Gastrocnemius medialis (tissue), 4 donors: ENCODE results near the gene DNAJC27. TPM values are rescaled to one million over a fixed set of nuclear protein-coding genes. Genes with fewer than 3 reads are reported as not detected.
"Not testable (repeated sequence)": the region's sequence is repeated elsewhere in the genome, so short reads cannot be mapped to it uniquely, and the experiment has no call there.

ENCODE experiments used
- ATAC-seq, 2 donors: fragments of 150-250 bp; one replicate each; pipeline ENCODE4 v1.9.1; 2016
- DNase-seq, 2 donors: peaks; one replicate each; pipeline ENCODE4 v3.0.0-alpha.2; 2019
- H3K27ac ChIP-seq, 4 donors: fragments of 200-600 bp; sonication (generic); 1 replicate in 1 of 4; 2 replicates in 3 of 4; pipeline ENCODE4 v1.5.1; 2016 to 2018; ENCODE audit warnings: mild to moderate bottlenecking in 2 of 4, moderate library complexity in 1 of 4
- H3K27me3 ChIP-seq, 3 donors: fragments of 200-600 bp; sonication (generic) in 2 of 3; 1 replicate in 1 of 3; 2 replicates in 2 of 3; pipeline versions ENCODE4 v1.5.1 to v1.6.0; 2016 to 2019; ENCODE audit warnings: mild to moderate bottlenecking in 1 of 3, moderate library complexity in 1 of 3
- H3K36me3 ChIP-seq, 2 donors: fragments of 200-600 bp; sonication (generic) in 1 of 2; one replicate each; pipeline ENCODE4 v1.5.1; 2017 to 2018
- H3K4me1 ChIP-seq, 2 donors: fragments of 200-600 bp; sonication (generic) in 1 of 2; one replicate each; pipeline ENCODE4 v1.5.1; 2016 to 2017; ENCODE audit warnings: mild to moderate bottlenecking in 2 of 2
- H3K4me3 ChIP-seq, 4 donors: fragments of 200-600 bp; sonication (generic) in 3 of 4; 1 replicate in 1 of 4; 2 replicates in 3 of 4; pipeline ENCODE4 v1.5.1; 2016 to 2019; ENCODE audit warnings: mild to moderate bottlenecking in 2 of 4
- H3K9me3 ChIP-seq, 3 donors: fragments of 200-600 bp; sonication (generic) in 2 of 3; 1 replicate in 1 of 3; 2 replicates in 2 of 3; pipeline ENCODE4 v1.5.1; 2016 to 2019
- POLR2A ChIP-seq, 2 donors: fragments of 450-650 bp; IDR thresholded peaks; one replicate each; pipeline ENCODE4 v1.6.1; 2017; ENCODE audit warnings: antibody characterized with exemption in 2 of 2, mild to moderate bottlenecking in 2 of 2, moderate library complexity in 2 of 2
- in situ Hi-C, 4 donors: fragments of 200-750 bp; cut with MboI; loops; one replicate each; pipeline versions ENCODE4 v1.15.0 to v1.8.0; 2017; ENCODE audit warnings: low sequenced_read_pairs in 4 of 4
- intact Hi-C: fragments of 100-400 bp; cut with DNase I; formaldehyde crosslinking; loops from one replicate; pipeline ENCODE4 v1.15.1; 2023; ENCODE audit warnings: low total_unique reads
- total RNA-seq, 4 donors: library from RNA; depleted of rRNA; stranded (reverse); fragments of >200 nt; gene quantifications; one replicate each; pipeline versions ENCODE4 v1.1.0 to v1.2.3, GENCODE V29; 2016
- TF ChIP-seq, protein P1 (sequence below), 5 experiments: fragments of 450-650 bp in 3 of 5; fragments of 200-600 bp in 2 of 5; sonication (generic) in 2 of 5; IDR thresholded peaks in 4 of 5; conservative IDR thresholded peaks in 1 of 5; 1 replicate in 4 of 5; 2 replicates in 1 of 5; pipeline ENCODE4 v1.5.1; 2016 to 2019; ENCODE audit warnings: antibody characterized with exemption in 5 of 5, mild to moderate bottlenecking in 3 of 5, moderate library complexity in 3 of 5

The DNAJC27 gene
- total RNA-seq: 10 to 100 TPM in 1 of 4 donors, 1 to 10 TPM in 3; 3.0 to 11.0 (median 4.9) TPM

DNA sequence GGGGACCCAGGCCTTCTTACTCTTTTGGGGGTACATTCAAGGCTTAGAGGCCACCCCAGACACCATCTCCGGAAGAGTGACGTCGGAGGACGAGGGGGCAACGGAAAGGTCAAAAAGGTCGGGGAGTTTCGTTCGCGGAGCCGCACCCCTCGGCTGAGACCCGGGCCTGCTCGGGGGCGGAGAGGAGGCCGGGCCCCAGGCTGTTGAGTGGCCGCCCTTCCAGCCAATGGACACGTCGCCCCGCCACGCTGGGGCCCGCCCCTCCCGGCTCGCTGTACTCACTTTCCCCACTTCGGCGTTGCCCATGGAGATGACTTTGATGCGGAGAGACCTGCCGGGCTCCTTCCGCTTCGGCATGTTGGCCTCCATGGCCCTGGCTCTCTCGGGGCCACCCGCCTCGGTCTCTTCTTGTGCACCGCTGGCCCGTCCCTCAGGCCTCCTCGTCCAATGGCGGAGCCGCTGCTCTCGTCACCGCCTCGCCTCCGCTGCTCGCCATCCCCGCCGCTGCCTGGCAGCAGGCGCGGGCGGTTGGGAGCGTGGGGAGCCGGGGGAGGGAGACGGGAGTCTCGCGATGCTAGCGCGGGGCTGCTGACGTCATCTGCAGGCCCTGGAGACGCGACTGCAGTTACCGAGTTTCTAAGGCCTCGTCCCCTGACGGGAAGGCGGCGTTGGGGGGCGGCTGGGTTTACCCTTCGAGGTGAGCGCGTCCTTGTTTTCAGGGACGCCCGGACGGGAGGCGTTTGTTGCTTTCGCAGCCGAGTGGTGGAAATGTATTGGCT lies at the start of gene DNAJC27:
Gene DNAJC27 (minus strand): TSS at position 420 of the 779 bp plus-strand sequence. CDS start 51 bp downstream, at position 369.
- peak within 1 kb of the TSS; percentile 96 to 100 (median 98) for H3K27ac ChIP-seq
- peak; percentile 97 for DNase-seq
- peaks cover 9 to 22% of the 10 kb centered on the region in 2 donors for H3K4me1 ChIP-seq
- H3K4me3 ChIP-seq: peak within 1 kb of the TSS; percentile 73 to 95 (median 88)
- ATAC-seq: peak; percentile 86 to 89
- H3K9me3 ChIP-seq: no peaks in the 10 kb centered on the region
- no peaks in the 10 kb centered on the region for H3K27me3 ChIP-seq
- peak; percentile 88 to 96 for TF ChIP-seq POLR2A (IDR thresholded peaks at IDR 0.05)
- TF ChIP-seq, protein P1, sequence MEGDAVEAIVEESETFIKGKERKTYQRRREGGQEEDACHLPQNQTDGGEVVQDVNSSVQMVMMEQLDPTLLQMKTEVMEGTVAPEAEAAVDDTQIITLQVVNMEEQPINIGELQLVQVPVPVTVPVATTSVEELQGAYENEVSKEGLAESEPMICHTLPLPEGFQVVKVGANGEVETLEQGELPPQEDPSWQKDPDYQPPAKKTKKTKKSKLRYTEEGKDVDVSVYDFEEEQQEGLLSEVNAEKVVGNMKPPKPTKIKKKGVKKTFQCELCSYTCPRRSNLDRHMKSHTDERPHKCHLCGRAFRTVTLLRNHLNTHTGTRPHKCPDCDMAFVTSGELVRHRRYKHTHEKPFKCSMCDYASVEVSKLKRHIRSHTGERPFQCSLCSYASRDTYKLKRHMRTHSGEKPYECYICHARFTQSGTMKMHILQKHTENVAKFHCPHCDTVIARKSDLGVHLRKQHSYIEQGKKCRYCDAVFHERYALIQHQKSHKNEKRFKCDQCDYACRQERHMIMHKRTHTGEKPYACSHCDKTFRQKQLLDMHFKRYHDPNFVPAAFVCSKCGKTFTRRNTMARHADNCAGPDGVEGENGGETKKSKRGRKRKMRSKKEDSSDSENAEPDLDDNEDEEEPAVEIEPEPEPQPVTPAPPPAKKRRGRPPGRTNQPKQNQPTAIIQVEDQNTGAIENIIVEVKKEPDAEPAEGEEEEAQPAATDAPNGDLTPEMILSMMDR (IDR thresholded peaks at IDR 0.05 in 4 of 5, conservative IDR thresholded peaks at IDR 0.05 in 1 of 5): no peak
- intact Hi-C loops: loop anchor here (1.0 to 10.0 kb wide), 4 partner anchors 56 to 373 kb away; partner anchors contain the start of gene DNMT3A
- peaks cover 0 to 9% of the 10 kb centered on the region in 2 donors for H3K36me3 ChIP-seq
- in situ Hi-C loops: loop anchor here in 1 of 4 donors (10.0 kb wide), 1 partner anchor 73 kb away; the partner anchor contains the start of gene EFR3B

GRCh38 chr2:25018681-25019080 lies 46.9 kb upstream of the DNAJC27 start:
- ATAC-seq (no peak), DNase-seq (no peak)
- in situ Hi-C loops (no loop called here), intact Hi-C loops (no loop called here)
- Histone ChIP-seq H3K4me1 (peaks cover 7 to 9% of the 10 kb centered on the region in 2 donors), H3K4me3 (no peak overlapping the region), H3K27ac (no peak overlapping the region), H3K9me3 (no peaks in the 10 kb centered on the region), H3K27me3 (no peaks in the 10 kb centered on the region), H3K36me3 (no peaks in the 10 kb centered on the region)
- TF ChIP-seq, protein P1 (IDR thresholded peaks at IDR 0.05 in 4 of 5, conservative IDR thresholded peaks at IDR 0.05 in 1 of 5): no peak
- no peak for TF ChIP-seq POLR2A (IDR thresholded peaks at IDR 0.05)

DNA sequence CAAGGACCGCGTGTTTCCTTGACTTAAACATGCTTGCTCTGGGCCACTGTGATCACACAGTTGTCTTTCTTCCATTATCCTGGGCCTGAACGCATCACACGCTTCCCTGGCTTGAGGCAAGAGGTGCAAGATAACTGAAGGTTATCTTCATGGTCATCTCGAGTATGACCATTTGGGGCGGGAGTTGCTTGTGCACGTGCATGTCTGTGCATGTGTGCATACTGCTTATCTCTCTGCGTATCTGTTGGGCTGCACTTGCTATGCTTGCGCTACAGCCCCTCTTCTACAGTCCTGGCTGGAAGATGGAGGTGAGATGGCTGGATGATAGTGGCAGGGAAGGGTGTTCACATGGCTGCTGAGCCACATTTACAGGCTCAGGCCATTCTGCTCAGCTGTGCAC lies 42.9 kb upstream of the DNAJC27 start:
- no peaks in the 10 kb centered on the region for H3K9me3 ChIP-seq
- H3K27ac ChIP-seq: no peak overlapping the region
- ATAC-seq (no peak), DNase-seq (no peak)
- H3K4me3 ChIP-seq: no peak overlapping the region
- in situ Hi-C loops: no loop called here
- TF ChIP-seq, protein P1 (IDR thresholded peaks at IDR 0.05 in 4 of 5, conservative IDR thresholded peaks at IDR 0.05 in 1 of 5): no peak
- no peak for TF ChIP-seq POLR2A (IDR thresholded peaks at IDR 0.05)
- H3K4me1 ChIP-seq: peaks cover 7% of the 10 kb centered on the region in 2 donors
- intact Hi-C loops: no loop called here
- H3K27me3 ChIP-seq: no peaks in the 10 kb centered on the region
- H3K36me3 ChIP-seq: no peaks in the 10 kb centered on the region

DNA sequence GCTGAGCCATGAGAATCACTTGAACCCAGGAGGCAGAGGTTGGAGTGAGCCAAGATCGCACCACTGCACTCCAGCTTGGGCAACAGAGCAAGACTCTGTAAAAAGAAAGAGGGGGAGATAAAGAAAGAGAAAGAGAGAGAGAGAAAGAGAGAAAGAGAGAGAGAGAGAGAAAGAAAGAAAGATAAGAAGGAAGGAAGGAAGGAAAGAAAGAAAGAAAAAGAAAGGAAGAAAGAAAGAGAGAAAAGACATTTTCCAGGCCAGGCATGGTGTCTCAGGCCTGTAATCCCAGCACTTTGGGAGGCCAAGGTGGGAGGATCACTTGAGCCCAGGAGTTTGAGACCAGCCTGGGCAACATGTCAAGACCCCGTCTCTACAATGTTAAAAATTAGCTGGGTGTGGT lies 39.6 kb upstream of the DNAJC27 start:
- in situ Hi-C loops, H3K36me3 ChIP-seq, H3K9me3 ChIP-seq, H3K4me1 ChIP-seq, H3K4me3 ChIP-seq, ATAC-seq, intact Hi-C loops, H3K27me3 ChIP-seq, DNase-seq, H3K27ac ChIP-seq: not testable (repeated sequence)

DNA sequence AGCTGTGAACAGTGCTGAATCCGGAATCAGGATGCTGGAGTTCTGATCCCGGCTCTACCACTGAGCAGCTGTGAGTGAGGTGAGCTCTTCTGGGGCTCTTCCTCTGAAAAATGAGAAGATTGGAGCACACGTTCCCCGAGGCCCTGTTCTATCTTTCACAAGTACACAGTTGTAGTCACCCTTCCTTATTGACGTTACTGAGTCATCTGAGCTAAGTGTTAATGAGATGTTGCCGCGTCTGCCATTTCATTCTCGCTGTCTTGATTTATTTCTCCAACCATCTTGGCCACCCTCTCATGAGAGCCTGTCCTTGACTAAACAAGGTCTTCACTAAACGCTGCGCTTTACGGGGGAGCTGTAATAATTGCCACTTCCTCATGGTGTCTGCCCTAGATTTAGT lies 38.2 kb upstream of the DNAJC27 start:
- Histone ChIP-seq H3K36me3 (no peaks in the 10 kb centered on the region), H3K9me3 (no peaks in the 10 kb centered on the region), H3K27ac (peak overlapping the region; percentile 10 to 64 (median 49)), H3K27me3 (no peaks in the 10 kb centered on the region), H3K4me1 (peaks cover 7 to 8% of the 10 kb centered on the region in 2 donors), H3K4me3 (peak overlapping the region in 1 of 4 donors; percentile 13)
- DNase-seq (peak; percentile 41 to 42), ATAC-seq (peak; percentile 95 to 99)
- TF ChIP-seq, protein P1 (IDR thresholded peaks at IDR 0.05 in 4 of 5, conservative IDR thresholded peaks at IDR 0.05 in 1 of 5): no peak
- TF ChIP-seq POLR2A (IDR thresholded peaks at IDR 0.05): no peak
- in situ Hi-C loops (no loop called here), intact Hi-C loops (no loop called here)
